Effector CD4-positive, alpha-beta T cell (primary cell): ENCODE data around the gene SCGB3A2.
"Not testable (repeated sequence)": the region's sequence is repeated elsewhere in the genome, so short reads cannot be mapped to it uniquely, and the experiment has no call there.

Experiments used
- DNase-seq: peaks from one replicate; pipeline ENCODE4 v3.0.0-alpha.2; 2020

The SCGB3A2 gene

DNA sequence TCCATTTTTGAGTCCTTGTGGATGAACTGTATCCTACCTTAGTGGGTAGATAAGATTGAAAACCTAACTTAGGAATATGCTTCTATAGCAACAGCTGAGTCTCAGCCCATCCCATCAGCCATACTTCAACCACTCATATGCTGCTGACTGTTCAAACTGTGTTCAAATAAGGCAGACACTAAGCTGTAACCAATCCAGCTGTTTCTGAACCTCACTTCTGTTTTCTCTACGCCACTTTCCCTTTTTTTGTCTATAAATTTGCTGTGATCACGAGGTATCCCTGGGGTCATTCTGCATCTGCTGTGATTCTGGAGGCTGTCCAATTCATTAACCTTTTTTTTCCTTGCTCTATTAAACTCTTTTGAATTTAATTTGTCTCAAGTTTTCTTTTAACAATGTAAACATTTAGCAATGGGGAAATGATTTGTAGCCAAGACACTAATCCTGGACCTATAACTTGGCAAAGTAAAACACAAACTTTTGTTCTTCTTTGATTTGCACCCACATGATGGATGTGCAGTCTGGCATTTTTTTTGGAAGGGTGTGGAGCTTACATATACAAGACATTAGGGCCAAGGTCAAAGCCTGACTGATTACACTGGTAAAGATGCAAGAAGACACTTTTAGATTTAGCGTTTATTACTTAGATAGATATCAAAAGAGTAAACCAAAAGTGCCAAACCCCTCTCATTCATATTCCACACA lies 14.9 kb upstream of the SCGB3A2 start:
- no peak for DNase-seq

DNA sequence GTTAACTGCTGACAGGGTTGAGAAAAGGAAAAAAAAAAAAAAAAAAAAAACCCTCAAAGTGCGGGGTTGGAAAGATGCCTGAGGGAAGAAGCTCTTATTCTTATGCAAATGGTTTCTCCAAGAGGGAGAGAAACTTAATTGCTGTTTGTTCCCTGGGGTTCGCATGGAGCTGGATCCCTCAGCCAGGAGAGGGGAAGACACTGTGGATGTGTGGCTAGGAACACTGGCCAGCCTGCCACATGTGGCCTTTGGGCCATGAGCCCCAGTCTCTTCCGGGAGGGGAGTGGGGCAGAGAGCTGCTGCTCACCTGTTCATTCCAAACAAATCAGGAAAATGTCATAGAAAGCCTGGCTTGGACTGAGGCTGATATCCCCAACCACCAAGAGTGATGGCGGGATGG lies 9.4 kb upstream of the SCGB3A2 start:
- DNase-seq, result no peak

DNA sequence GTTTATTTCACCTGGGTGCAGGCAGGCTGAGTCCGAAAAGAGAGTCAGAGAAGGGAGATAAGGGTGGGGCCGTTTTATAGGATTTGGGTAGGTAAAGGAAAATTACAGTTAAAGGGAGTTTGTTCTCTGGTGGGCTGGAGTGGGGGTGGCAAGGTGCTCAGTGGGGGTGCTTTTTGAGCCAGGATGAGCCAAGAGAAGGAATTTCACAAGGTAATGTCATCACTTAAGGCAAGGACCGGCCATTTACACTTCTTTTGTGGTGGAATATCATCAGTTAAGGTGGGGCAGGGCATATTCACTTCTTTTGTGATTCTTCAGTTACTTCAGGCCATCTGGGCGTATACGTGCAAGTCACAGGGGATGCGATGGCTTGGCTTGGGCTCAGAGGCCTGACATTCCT lies 8.6 kb upstream of the SCGB3A2 start:
- DNase-seq, result not testable (repeated sequence)

DNA sequence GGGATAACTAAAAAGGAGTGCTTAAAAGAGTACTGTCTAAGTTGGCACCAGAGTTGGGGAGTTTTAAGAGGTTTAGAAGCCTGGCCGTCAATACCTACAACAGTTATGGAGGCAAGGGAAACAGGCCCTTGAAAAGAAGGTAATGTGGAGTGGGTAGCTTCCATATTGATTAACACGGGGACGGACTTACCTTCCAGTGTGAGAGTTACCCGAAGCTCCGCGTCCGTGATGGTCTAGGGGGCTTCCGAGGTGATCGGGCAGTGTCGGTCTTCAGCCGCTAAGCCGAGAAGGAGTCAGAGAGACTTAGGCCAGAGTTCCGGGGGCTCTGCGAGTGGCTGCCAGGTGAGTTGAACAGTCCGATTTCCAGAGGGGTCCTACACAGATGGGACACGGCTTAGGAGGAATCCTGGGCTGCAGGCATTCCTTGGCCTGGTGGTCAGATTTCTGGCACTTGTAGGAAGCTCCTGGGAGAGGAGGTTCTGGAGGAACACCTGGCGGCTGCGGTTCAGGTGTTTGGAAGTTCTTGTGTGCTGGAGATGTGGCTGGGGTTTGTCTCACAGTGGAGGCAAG lies 6.4 kb upstream of the SCGB3A2 start:
- DNase-seq, result not testable (repeated sequence)

DNA sequence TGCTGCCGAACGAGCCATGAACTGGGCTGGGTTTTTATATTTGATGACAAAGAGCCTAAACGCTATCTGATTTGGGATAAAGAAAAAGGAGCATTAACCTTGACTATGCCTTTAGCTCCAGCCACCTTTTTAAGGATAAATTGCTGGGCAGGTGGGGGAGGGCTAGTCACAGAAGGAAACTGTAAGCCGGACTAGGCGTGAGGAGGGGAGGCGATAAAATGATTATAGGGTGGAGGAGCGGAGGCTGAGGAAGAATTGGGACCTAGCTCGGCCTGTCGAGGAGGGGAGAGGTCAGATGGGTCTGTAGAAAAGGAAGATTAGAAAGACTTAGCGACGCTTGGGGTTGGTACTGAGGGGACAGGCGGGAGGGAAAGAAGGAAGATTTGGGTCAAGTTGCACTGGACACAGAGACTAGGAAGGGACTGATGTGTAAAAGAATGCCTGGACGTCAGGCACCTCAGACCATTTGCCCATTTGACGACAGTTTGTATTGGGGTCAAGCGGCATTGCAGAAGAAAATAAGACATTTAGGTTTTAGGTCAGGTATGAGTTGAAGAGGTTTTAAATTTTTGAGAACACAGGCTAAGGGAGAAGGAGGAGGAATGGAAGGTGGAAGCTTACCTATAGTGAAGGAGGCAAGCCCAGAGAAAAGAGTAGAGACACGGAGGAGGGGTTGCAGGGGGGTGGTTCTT lies 5.6 kb upstream of the SCGB3A2 start:
- DNase-seq, result not testable (repeated sequence)

DNA sequence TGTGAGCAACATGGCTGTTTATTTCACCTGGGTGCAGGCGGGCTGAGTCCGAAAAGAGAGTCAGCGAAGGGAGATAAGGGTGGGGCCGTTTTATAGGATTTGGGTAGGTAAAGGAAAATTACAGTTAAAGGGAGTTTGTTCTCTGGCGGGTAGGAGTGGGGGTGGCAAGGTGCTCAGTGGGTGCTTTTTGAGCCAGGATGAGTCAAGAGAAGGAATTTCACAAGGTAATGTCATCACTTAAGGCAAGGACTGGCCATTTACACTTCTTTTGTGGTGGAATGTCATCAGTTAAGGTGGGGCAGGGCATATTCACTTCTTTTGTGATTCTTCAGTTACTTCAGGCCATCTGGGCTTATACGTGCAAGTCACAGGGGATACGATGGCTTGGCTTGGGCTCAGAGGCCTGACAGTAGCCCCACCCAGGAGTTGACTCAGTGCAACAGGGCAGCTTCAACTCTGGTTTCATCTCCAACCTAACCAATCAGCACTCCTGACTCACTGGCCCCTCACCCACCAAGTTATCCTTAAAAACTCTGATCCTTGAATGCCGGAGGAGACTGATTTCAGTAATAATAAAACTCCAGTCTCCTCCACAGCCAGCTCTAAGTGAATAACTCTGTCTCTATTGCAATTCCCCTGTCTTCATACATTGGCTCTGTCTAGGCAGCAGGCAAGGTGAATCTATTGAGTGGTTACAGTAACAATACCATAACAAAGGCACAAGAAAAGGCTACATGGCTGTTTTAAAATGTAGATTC lies 4.2 kb upstream of the SCGB3A2 start:
- DNase-seq, result not testable (repeated sequence)

DNA sequence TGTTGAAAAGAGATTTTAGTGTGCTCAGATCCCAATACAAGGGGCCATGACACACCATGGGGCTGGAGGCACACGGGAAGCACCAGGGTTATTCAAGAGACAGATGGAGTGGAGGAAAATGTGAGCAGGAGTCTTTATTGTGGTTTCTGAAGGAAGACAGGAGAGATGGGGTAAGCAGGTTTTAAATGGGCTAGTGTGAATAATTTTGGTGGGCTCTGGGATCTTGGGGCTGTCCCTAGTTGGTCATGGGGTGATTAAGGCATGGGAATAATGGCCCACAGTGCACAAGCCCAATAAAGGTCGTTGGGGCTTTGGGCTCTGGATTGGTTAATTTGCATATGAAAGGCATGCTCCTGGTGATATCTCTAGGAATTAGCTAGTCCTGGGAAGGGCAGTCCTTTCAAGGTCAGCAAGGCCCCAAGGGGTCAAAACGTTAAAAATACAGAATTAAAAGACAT lies 3.6 kb upstream of the SCGB3A2 start:
- no peak for DNase-seq

DNA sequence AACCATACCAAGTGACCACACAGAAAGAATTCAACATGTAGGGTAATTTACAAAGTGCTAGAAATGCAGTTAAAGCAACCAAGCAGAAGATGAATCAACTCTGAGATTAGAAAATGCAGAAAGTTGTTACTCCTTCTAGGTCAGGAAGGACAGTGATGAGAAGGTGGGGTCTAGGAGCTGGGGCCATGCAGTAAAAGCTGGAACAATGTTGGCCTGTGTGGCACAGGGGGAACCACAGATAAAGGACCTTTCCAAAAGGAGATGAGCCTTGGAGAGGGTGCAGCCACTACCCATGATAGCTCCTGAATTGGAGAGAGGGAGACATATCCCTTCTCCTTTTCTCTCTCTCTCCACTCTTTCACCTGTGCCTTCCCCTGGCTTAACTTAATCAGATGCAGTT lies 2.4 kb upstream of the SCGB3A2 start:
- DNase-seq, result no peak

DNA sequence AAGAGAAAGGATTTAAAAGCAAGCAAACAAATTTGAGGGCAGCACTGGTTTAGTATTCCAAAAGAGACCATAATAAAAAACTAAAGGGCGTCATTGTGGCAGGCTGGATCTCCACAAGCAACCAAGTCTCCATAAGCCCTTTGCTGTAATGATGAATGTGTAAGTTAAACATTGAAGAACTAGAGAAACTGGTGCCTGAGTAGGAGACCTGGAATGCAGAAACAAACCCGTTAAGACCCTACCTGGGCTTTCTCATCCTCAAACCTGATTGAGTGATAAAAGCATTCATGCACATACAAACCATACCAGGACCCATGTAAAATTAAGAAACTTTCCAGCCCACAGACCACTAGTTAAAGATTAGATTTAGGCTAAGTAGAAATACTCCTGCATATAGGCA lies 1.9 kb upstream of the SCGB3A2 start:
- no peak for DNase-seq

DNA sequence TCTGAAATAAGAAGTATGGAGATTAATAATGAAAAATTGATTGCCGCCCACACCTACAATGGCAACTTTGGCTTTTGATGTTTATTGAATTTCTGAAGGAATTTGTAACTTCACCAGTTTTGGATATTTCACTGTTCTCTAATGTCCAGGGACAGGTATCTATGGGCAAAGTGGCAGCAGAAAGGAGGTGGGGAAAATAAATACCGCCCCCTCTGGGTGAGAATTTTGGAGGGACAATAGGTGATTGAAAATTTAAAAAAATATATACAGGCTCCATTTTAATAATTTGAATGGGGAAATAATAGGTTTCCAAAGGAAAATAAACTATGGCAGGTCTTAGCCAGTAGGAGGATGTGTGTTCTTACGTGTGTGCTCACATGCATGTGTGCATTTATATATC lies 1.3 kb downstream of the SCGB3A2 start:
- no peak for DNase-seq

DNA sequence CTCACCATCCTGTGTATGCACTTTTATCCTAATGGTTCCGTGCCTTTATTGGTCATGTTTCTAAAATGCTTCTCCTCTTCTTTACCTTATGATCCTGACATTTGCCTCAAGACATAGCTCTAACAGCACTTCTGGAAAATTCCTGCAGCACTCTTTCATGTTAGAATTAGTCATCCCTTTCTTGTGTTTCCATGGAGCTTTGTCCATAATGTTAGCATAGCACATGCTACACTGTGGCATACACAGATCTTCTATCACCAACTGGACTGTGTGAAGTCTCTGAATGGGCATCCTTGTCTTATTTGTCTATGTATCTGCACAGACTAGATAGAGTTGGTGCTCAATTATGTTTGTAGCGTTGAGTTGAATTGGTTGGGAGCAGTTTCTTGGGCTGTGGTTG lies 2.0 kb downstream of the SCGB3A2 start:
- DNase-seq, result no peak

DNA sequence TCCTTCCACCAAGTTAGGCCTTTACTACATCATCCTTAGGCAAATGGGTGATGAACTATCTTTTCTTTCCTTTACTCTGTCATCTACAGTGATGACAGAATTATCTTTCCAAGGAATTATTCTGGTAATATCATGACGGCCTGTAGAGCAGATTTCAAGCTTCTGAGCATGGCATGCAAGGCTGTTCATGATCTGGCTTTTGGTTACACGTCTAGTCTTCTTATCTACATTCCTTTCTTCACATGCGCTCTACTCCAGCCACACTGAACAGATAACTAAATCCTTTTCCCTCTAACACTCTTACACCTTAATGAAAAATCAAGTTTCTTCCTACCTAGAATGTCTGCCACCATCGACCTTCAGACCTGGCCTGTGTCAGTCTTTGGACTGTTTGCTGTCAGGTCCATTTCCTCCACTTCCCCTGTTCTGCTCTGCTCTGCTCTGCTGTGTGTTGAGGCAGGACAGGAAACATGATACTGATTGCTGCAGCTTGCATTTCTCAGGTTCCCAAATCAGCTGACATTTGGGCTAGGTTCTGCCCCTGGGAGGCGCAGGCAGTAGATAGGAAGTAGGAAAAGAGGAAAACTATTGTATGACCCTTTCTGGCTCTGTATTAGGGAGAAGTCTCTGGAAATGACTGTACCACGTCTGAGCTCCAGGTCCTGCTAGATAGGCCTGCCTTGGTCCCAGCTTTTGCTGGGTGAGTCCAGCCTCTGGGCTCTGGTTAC lies 4.2 kb downstream of the SCGB3A2 start:
- DNase-seq, result no peak

DNA sequence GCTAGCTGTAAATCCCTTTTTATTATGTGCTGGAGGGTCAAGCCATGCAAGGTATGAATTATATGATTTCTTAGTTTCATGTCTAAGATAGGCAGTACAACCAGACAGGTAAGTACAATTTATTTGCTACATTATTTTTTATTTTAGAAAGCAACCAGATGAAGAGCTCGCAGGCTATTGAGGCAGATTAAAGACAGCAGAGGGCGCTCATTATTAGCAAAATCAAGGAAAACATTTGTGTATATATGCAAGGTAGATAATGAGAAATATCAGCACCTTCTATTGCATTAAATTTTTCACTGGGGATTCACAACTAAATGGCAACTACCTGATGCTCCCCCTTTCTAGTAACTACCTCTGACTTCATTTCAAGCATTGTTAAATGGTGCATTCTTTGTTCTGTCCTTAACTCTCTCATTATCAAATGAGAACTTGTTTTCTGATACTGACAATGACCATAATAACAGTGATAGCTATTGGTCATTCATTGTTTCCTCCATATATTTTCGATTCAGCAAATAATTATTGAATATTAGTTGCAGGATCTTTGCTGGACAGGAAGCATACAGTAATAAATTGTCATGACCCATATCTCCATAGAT lies 8.6 kb downstream of the SCGB3A2 start:
- no peak for DNase-seq

DNA sequence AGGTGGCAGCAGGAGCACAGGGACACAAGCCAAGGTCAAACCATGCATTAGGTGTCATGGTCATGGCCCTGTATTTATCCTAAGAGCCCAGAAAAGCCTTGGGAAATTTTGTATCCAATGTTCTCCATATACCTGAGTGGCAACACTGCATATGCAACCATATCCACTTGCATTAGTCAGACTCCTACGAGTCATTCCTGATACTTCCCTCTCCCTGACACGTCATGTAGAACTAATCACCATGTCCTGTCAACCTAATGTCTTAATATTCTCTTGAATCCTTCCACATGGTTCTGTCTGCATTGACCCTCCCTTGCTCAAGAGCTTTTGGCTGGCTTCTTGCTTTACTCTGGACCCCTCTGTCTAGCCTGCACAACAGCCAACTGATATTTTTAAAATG lies 9.4 kb downstream of the SCGB3A2 start:
- DNase-seq, result no peak

DNA sequence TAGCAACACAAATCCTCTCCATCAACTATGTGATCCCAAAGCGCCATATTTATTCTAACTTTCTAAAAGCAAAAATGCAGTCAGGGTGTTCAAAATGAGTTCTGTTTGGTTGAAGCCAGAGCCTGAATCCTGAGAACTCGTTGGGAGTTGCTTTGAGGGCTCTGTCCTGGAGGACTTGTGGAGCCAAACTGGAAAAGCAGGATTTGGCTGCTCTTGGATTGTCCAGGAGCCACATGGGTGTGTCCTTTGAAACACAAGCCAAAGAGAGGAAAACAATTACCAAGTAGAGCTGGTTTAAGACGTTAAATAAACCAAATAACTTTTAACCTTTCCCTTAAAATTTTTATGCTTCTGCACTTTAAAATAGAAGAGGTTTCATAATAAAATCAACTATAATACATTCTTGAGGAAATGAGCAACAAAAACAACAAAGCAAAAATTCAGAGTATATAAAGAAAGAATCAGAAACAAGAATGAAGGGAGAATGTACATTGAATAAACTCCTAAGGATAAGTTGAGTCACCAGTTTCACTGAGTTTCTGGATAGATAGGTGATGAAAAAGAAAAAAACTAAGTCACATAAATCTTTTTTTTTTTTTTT lies 14.3 kb downstream of the SCGB3A2 start:
- DNase-seq, result no peak

DNA sequence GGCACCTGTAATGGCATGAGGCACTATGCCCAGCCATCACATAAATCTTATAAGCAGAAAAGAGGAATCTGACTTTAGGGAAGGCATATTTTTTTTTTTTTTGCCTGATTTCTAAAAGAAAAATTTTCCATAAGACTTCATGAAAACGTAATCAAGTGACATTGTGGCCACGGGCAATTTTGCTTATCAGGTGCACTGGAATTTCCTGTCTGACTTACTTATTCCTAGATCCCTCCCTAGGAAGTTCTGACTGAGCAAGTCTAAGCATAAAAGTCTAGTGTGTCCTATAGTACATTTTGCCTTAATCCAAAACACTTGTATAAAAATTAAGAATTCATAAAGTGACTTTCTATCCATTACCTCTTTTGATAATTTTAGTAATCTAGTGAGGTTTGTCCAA lies 15.3 kb downstream of the SCGB3A2 start:
- DNase-seq, result no peak

DNA sequence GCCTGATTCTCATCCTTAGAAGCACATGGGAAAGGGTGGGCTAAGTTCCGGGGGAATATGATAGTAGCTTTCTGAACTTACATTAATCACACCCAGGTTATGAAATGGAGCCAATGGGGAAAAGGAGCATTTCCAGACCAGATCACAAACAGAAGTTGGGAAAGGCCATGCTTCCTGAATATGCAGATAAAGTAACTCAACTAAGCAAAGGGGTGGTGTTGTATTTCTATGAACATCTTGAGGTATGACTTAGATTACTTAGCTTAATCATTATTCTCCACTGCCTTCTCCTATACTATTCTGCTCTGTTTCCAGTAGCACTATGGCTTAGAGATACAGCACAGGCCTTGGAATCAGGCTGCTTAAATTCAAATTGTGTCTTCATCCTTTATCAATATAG lies 17.4 kb downstream of the SCGB3A2 start:
- DNase-seq, result no peak

DNA sequence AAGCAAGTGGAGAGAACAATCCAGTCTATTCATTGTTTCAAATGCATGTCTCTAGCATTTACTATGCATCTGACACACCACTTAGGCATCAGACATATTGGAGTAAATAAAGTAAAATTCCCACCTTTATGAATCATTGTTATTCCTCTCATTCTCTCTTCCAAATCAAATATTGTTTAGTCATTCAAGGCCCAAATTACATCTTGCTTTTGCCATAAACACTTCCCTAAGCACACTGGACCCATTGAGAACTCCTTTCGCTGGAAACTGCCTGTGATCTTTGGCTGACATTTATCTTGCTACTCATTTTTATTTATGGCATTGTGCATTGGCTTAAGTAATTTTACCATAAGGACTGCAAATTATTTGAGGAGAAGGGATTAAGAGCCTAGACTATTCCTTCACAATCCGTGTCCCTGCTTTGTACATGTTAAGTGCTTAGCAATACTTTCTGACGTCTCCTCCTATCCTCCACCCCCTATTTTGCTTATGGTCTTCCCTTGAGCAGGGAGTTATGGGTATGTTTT lies 20.4 kb downstream of the SCGB3A2 start:
- DNase-seq, result no peak

DNA sequence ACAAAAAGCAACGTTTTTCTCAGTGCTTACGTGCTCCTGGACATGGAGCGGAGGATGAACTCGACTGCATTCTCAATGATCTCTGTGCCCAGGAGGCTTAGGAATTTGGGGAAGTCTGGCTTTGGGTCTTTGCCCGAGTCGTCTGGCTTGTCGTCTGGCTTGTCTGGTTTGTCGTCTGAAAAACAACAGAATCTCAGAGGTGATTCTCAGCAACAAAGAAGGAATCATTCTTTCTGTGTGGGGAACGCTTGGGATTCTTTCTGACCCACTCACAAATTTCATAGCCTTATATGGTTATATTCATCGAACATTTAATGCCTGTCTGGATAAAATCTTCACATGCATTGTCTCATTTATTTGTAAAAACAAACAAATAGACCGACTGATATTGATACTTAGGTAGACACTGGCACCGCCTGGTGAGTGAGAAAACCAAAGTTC lies 23.1 kb downstream of the SCGB3A2 start:
- no peak for DNase-seq

DNA sequence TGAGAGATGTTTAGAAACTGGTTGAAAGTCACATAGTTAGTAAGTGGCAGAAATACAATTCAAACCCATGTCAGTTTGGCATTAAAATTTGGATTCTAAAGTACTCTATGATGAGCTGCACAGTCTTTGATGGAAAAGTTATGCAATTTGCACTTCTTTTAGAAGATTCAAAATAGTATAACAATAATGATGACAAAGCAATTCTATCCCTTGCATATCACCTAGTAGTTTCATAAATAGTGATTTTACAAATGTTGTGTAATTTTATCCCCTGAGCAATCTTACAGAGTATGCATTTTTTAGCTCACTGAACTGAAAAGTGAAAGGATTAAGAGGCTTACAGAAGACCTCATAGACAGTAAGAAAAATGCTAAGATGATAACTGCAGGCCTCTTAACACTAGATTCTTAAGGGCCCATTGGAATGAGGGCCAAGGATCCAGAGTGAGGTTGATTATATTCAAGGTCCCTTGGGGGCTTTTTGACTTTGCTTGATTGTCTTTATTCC lies 24.2 kb downstream of the SCGB3A2 start:
- no peak for DNase-seq

DNA sequence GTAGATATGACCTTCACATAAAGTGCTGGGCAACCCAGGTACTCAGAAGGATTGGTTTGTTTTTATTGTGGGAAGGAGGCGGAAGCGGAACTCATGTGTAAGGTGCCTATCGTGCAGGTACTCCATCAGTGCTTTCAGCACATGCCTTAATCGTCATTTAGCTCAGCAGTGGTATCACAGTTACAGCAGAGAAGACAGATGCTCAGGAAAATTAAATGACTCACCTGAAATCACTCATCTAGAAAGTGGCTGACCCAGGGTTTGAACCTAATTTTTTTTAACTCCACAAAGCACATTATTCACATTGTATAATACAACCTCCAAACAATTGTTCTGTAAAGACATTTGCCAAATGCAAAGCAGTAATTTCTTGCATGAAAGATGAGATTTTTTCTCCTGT lies 25.6 kb downstream of the SCGB3A2 start:
- DNase-seq, result no peak
